HepG2 (cell line): Measurements from ENCODE around the gene MTHFD1L. TPM values are rescaled to one million over a fixed set of nuclear protein-coding genes. Genes with fewer than 3 reads are reported as not detected.

ENCODE experiments used
- ATAC-seq: fragments of 200-7000 bp; cut with Tn5 transposase; 3 replicates; pipeline ENCODE4 v1.9.1; 2020; ENCODE audit warnings: mild to moderate bottlenecking, moderate library complexity
- BruUV-seq: library from RNA; stranded (reverse); fragments of 400-500 nt; replicated peaks from 2 replicates; lab custom pipeline; 2021; lab: Mats Ljungman, UMichigan
- CTCF ChIA-PET: fragments of 300-600 bp; formaldehyde crosslinking; extraction: SDS; loops from one replicate; lab custom pipeline; 2021; ENCODE audit warnings: low total read pairs, inconsistent platforms, low intra/inter-chr PET ratio; lab: Yijun Ruan, JAX
- POLR2A ChIA-PET: fragments of 350-600 bp; sonication (Branson Sonifier 250); formaldehyde crosslinking; loops from one replicate; lab custom pipeline; 2020; ENCODE audit warnings: antibody characterized with exemption, inconsistent platforms; lab: Yijun Ruan, JAX
- DNase-seq: peaks from one replicate; pipeline ENCODE4 v3.0.0-alpha.2; 2015; ENCODE audit warnings: low spot score
- FAIRE-seq: peaks from 3 replicates; lab custom pipeline; 2011; peaks lifted over from hg19 to GRCh38; lab: Jason Lieb, UNC
- H2AFZ ChIP-seq: one replicate; pipeline ENCODE4 v1.6.1; 2011; ENCODE audit warnings: low read length, inconsistent platforms
- H3K27ac ChIP-seq: fragments of 300-600 bp; 3 replicates; pipeline ENCODE4 v1.8.0; 2011; ENCODE audit warnings: mixed run types, mild to moderate bottlenecking, mixed read lengths, low read length, inconsistent platforms; ENCODE audit not compliant: insufficient read depth; ENCODE audit errors: extremely low read length
- H3K27me3 ChIP-seq, 2 experiments: fragments of 200-600 bp in 1 of 2; 2 replicates in 1 of 2; 3 replicates in 1 of 2; pipeline versions ENCODE4 v1.6.0 to v1.8.0; 2011; ENCODE audit warnings: low read length in 2 of 2, mild to moderate bottlenecking in 2 of 2, moderate library complexity in 2 of 2, inconsistent platforms in 1 of 2; ENCODE audit not compliant: insufficient read depth in 2 of 2, control insufficient read depth in 1 of 2
- H3K36me3 ChIP-seq, 2 experiments: fragments of 200-600 bp in 1 of 2; replicated peaks in 1 of 2; 2 replicates in 1 of 2; 3 replicates in 1 of 2; pipeline versions ENCODE4 v1.5.1 to v1.8.0; 2011; ENCODE audit warnings: low read length in 2 of 2, inconsistent platforms in 1 of 2; ENCODE audit not compliant: insufficient read depth in 2 of 2, control insufficient read depth in 1 of 2
- H3K4me1 ChIP-seq: 2 replicates; pipeline ENCODE4 v1.5.1; 2012; ENCODE audit warnings: low read length, inconsistent platforms; ENCODE audit not compliant: insufficient read depth
- H3K4me2 ChIP-seq: 2 replicates; pipeline ENCODE4 v1.6.0; 2011; ENCODE audit warnings: low read depth, low read length, inconsistent platforms
- H3K4me3 ChIP-seq, 3 experiments: fragments of 200-600 bp in 1 of 3; sonication (generic), shearing (Covaris generic) in 1 of 3; replicated peaks in 1 of 3; 2 replicates each; pipeline ENCODE4 v1.5.1; 2011 to 2016; ENCODE audit warnings: low read length in 3 of 3, inconsistent platforms in 2 of 3, low read depth in 2 of 3, mild to moderate bottlenecking in 2 of 3, control low read depth in 1 of 3, mixed read lengths in 1 of 3; ENCODE audit not compliant: insufficient read depth in 1 of 3
- H3K79me2 ChIP-seq: one replicate; pipeline ENCODE4 v1.6.1; 2011; ENCODE audit warnings: low read length, inconsistent platforms; ENCODE audit not compliant: insufficient read depth
- H3K9ac ChIP-seq: 2 replicates; pipeline ENCODE4 v1.6.0; 2011; ENCODE audit warnings: mild to moderate bottlenecking, low read depth, low read length, inconsistent platforms; ENCODE audit not compliant: insufficient read depth
- H3K9me3 ChIP-seq: 2 replicates; pipeline ENCODE4 v1.5.1; 2012; ENCODE audit warnings: mild to moderate bottlenecking, low read length
- H4K20me1 ChIP-seq: 2 replicates; pipeline ENCODE4 v1.6.0; 2011; ENCODE audit warnings: inconsistent platforms, mild to moderate bottlenecking, low read length, moderate library complexity; ENCODE audit not compliant: insufficient read depth
- HOXD1 ChIP-seq: sonication (generic); formaldehyde crosslinking; IDR thresholded peaks from 2 replicates; pipeline ENCODE4 v1.5.0; 2020; ENCODE audit warnings: missing genetic modification reagents
- KAT7 ChIP-seq: IDR thresholded peaks from 2 replicates; pipeline ENCODE4 v1.6.1; 2018; ENCODE audit warnings: borderline replicate concordance, missing compliant biosample characterization
- RFXAP ChIP-seq: sonication (generic); formaldehyde crosslinking; IDR thresholded peaks from 2 replicates; pipeline ENCODE4 v1.4.0; 2020; ENCODE audit warnings: missing genetic modification reagents, borderline replicate concordance
- SMYD3 ChIP-seq: sonication (generic); formaldehyde crosslinking; IDR thresholded peaks from 2 replicates; pipeline ENCODE4 v1.8.1; 2023; ENCODE audit warnings: mild to moderate bottlenecking, missing genetic modification reagents
- SPEN ChIP-seq: sonication (generic); formaldehyde crosslinking; IDR thresholded peaks from 2 replicates; pipeline ENCODE4 v1.5.1; 2020; ENCODE audit warnings: low read depth, mild to moderate bottlenecking, missing genetic modification reagents
- TGIF2 ChIP-seq: IDR thresholded peaks from 2 replicates; pipeline ENCODE4 v1.6.1; 2016; ENCODE audit warnings: control low read depth, missing compliant biosample characterization
- ZNF251 ChIP-seq: sonication (generic); formaldehyde crosslinking; IDR thresholded peaks from 2 replicates; pipeline ENCODE4 v1.9.0; 2021; ENCODE audit warnings: mild to moderate bottlenecking, missing genetic modification reagents
- ZNF709 ChIP-seq: sonication (generic); formaldehyde crosslinking; IDR thresholded peaks from 2 replicates; pipeline ENCODE4 v1.5.0; 2020; ENCODE audit warnings: mild to moderate bottlenecking, missing genetic modification reagents
- ZNF841 ChIP-seq: sonication (generic); formaldehyde crosslinking; IDR thresholded peaks from 2 replicates; pipeline ENCODE4 v1.8.1; 2023; ENCODE audit warnings: missing genetic modification reagents, borderline replicate concordance
- WGBS: methylation state at CpG from one replicate; pipeline ENCODE4 v1.1.6; 2017; ENCODE audit warnings: low lambda C conversion rate; 5-methylcytosine and 5-hydroxymethylcytosine counted together
- in situ Hi-C: cut with HindIII; loops from 2 replicates; pipeline ENCODE4 v1.10.0; 2017; ENCODE audit warnings: low pct_unique_long_range_greater_than_20kb; ENCODE audit not compliant: extremely low pct_ligation_motif_present
- intact Hi-C: fragments of 100-400 bp; cut with micrococcal nuclease; formaldehyde crosslinking; loops from one replicate; pipeline ENCODE4 v1.10.0; 2022; ENCODE audit not compliant: unreplicated experiment
- polyA plus RNA-seq, 8 experiments: library from polyadenylated mRNA; depleted of rRNA in 3 of 8; stranded (reverse) in 7 of 8; unstranded in 1 of 8; fragments of >200 nt; fragmentation: Illumina TruSeq in 4 of 8; extraction: Trizol in 4 of 8; gene quantifications; 2 replicates each; pipeline versions ENCODE4 v1.2.1 to v1.2.3, GENCODE V29; 2011 to 2016; ENCODE audit warnings: low read depth in 4 of 8, missing spikeins in 1 of 8, mixed read lengths in 1 of 8; ENCODE audit not compliant: insufficient read depth in 1 of 8
- total RNA-seq, 5 experiments: library from RNA; depleted of rRNA; stranded (reverse); fragments of >200 nt; fragmentation: Illumina TruSeq; extraction: Trizol; gene quantifications; 2 replicates each; pipeline ENCODE4 v1.2.3, GENCODE V29; 2016; ENCODE audit warnings: low read depth in 1 of 5
- TF ChIP-seq, protein P1 (sequence below), 2 experiments: sonication (generic) in 1 of 2; formaldehyde crosslinking in 1 of 2; IDR thresholded peaks; 2 replicates each; pipeline versions ENCODE4 v1.4.0 to v1.6.1; 2016 to 2020; ENCODE audit warnings: borderline replicate concordance in 1 of 2, low read depth in 1 of 2, mild to moderate bottlenecking in 1 of 2, missing genetic modification reagents in 1 of 2

Gene MTHFD1L
- total and polyA plus RNA-seq, 2 of the 13 experiments (the other 11 are each of a cell fraction or from before 2014, with no cell fraction given): 24.0 to 39.6 TPM

GRCh38 chr6:150899231-150899630 is 33.7 kb downstream of the MTHFD1L start:
- ChIA-PET CTCF (no interaction called here), POLR2A (no interaction called here)
- H3K9ac ChIP-seq: no peak overlapping the region
- BruUV-seq: no TSS peak
- no peaks in the 10 kb centered on the region for H3K9me3 ChIP-seq
- H2AFZ ChIP-seq: no peak overlapping the region
- TF ChIP-seq ZNF709 (CRISPR knock-in tag): no peak
- no peak for TF ChIP-seq ZNF251 (CRISPR knock-in tag)
- TF ChIP-seq, protein P1, sequence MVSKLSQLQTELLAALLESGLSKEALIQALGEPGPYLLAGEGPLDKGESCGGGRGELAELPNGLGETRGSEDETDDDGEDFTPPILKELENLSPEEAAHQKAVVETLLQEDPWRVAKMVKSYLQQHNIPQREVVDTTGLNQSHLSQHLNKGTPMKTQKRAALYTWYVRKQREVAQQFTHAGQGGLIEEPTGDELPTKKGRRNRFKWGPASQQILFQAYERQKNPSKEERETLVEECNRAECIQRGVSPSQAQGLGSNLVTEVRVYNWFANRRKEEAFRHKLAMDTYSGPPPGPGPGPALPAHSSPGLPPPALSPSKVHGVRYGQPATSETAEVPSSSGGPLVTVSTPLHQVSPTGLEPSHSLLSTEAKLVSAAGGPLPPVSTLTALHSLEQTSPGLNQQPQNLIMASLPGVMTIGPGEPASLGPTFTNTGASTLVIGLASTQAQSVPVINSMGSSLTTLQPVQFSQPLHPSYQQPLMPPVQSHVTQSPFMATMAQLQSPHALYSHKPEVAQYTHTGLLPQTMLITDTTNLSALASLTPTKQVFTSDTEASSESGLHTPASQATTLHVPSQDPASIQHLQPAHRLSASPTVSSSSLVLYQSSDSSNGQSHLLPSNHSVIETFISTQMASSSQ (IDR thresholded peaks at IDR 0.05; ENCODE audit: low read depth): no peak
- TF ChIP-seq, protein P1 (CRISPR knock-in tag; IDR thresholded peaks at IDR 0.05; ENCODE audit: borderline replicate concordance): no peak
- no peak for ATAC-seq
- no peak overlapping the region for H3K4me2 ChIP-seq
- no peak overlapping the region for H3K27ac ChIP-seq
- no peaks in the 10 kb centered on the region for H3K79me2 ChIP-seq
- H4K20me1 ChIP-seq: no peaks in the 10 kb centered on the region
- 94% methylated on average over 2 of the region's 2 CpGs for WGBS
- FAIRE-seq: no peak
- in situ Hi-C loops (no loop called here), intact Hi-C loops (loop anchor here (10.0 kb wide), 1 partner anchor 116 kb away; no protein-coding TSS in a partner anchor)
- no peak for DNase-seq
- peaks cover 12 to 47% of the 10 kb centered on the region in 2 experiments; a peak in 4 of 5 replicates for H3K36me3 ChIP-seq
- no peak overlapping the region for H3K4me3 ChIP-seq
- H3K4me1 ChIP-seq: no peaks in the 10 kb centered on the region
- H3K27me3 ChIP-seq: no peaks in the 10 kb centered on the region

- Histone ChIP-seq H3K27ac (no peak overlapping the region), H3K27me3 (no peaks in the 10 kb centered on the region), H3K36me3 (peaks cover 10 to 39% of the 10 kb centered on the region in 2 experiments; a peak in 4 of 5 replicates), H3K79me2 (no peaks in the 10 kb centered on the region), H4K20me1 (no peaks in the 10 kb centered on the region), H3K4me2 (no peak overlapping the region), H3K9me3 (no peaks in the 10 kb centered on the region), H3K4me1 (no peaks in the 10 kb centered on the region), H2AFZ (no peak overlapping the region), H3K4me3 (no peak overlapping the region), H3K9ac (no peak overlapping the region)
- 98% methylated on average over 3 of the region's 3 CpGs for WGBS
- ChIA-PET POLR2A (no interaction called here), CTCF (no interaction called here)
- in situ Hi-C loops (no loop called here), intact Hi-C loops (no loop called here)
- TF ChIP-seq ZNF841 (no peak), KAT7 (CRISPR knock-in tag) (no peak), TGIF2 (no peak), RFXAP (CRISPR knock-in tag) (no peak), SPEN (CRISPR knock-in tag) (no peak), HOXD1 (no peak), SMYD3 (no peak)
- DNase-seq (no peak), FAIRE-seq (no peak), ATAC-seq (no peak)
- no TSS peak for BruUV-seq
Measured at GRCh38 chr6:150900049-150900448, 34.5 kb downstream of the MTHFD1L start.
